H1 (cell line): Measurements from ENCODE around the gene GPER1. TPM values are rescaled to one million over a fixed set of nuclear protein-coding genes. Genes with fewer than 3 reads are reported as not detected.

ENCODE experiments used
- CREB1 ChIP-seq: IDR thresholded peaks from 2 replicates; pipeline ENCODE4 v1.6.1; 2012; ENCODE audit warnings: inconsistent platforms
- EP300 ChIP-seq, 2 experiments: IDR thresholded peaks; 1 replicate in 1 of 2; 2 replicates in 1 of 2; pipeline ENCODE4 v1.6.1; 2011 to 2012; ENCODE audit warnings: low read depth in 2 of 2, low read length in 2 of 2, mild to moderate bottlenecking in 2 of 2, borderline replicate concordance in 1 of 2, inconsistent platforms in 1 of 2, moderate library complexity in 1 of 2
- MAX ChIP-seq: IDR thresholded peaks from 2 replicates; pipeline ENCODE4 v1.6.1; 2012; ENCODE audit warnings: inconsistent platforms
- RXRA ChIP-seq: IDR thresholded peaks from 2 replicates; pipeline ENCODE4 v1.6.1; 2011; ENCODE audit warnings: low read depth, mild to moderate bottlenecking, low read length, moderate library complexity; ENCODE audit not compliant: insufficient read depth
- SIN3A ChIP-seq, 2 experiments: IDR thresholded peaks in 1 of 2; conservative IDR thresholded peaks in 1 of 2; 2 replicates each; pipeline ENCODE4 v1.6.1; 2011 to 2012; ENCODE audit warnings: low read length in 2 of 2, improper control_type of control experiment in 1 of 2, low read depth in 1 of 2, mild to moderate bottlenecking in 1 of 2
- SIX5 ChIP-seq: IDR thresholded peaks from 2 replicates; pipeline ENCODE4 v1.6.1; 2011; ENCODE audit warnings: mild to moderate bottlenecking, low read depth, low read length
- TAF7 ChIP-seq: optimal IDR thresholded peaks from 2 replicates; pipeline ENCODE3; 2011; ENCODE audit warnings: low read depth, mild to moderate bottlenecking, inconsistent platforms, low read length, moderate library complexity, borderline replicate concordance
- TEAD4 ChIP-seq: IDR thresholded peaks from 2 replicates; pipeline ENCODE4 v1.6.1; 2012; ENCODE audit warnings: low read depth, low read length, inconsistent platforms, mixed read lengths
- polyA plus RNA-seq, 7 experiments: library from polyadenylated mRNA; depleted of rRNA in 3 of 7; stranded (reverse) in 5 of 7; unstranded in 2 of 7; fragments of >200 nt in 5 of 7; fragments of 200-250 nt in 2 of 7; gene quantifications; 1 replicate in 5 of 7; 2 replicates in 1 of 7; 4 replicates in 1 of 7; pipeline versions ENCODE4 v1.2.1 to v1.2.3, GENCODE V29; 2011 to 2013; ENCODE audit warnings: missing spikeins in 2 of 7, mixed read lengths in 2 of 7
- total RNA-seq: library from RNA; stranded (reverse); fragmentation: NEBNext Ultra II Directional; extraction: Animal tissue kit (Norgen Biotek cat#: 25700); gene quantifications from 2 replicates; pipeline ENCODE4 v1.2.1, GENCODE V29; 2021
- TF ChIP-seq, protein P1 (sequence below): IDR thresholded peaks from 2 replicates; pipeline ENCODE4 v1.6.1; 2011; ENCODE audit warnings: low read length, improper control_type of control experiment

GPER1 gene
- total and polyA plus RNA-seq, 2 of the 8 experiments (the other 6 are each of a cell fraction or from before 2014, with no cell fraction given): 0.24 to 0.47 TPM

DNA sequence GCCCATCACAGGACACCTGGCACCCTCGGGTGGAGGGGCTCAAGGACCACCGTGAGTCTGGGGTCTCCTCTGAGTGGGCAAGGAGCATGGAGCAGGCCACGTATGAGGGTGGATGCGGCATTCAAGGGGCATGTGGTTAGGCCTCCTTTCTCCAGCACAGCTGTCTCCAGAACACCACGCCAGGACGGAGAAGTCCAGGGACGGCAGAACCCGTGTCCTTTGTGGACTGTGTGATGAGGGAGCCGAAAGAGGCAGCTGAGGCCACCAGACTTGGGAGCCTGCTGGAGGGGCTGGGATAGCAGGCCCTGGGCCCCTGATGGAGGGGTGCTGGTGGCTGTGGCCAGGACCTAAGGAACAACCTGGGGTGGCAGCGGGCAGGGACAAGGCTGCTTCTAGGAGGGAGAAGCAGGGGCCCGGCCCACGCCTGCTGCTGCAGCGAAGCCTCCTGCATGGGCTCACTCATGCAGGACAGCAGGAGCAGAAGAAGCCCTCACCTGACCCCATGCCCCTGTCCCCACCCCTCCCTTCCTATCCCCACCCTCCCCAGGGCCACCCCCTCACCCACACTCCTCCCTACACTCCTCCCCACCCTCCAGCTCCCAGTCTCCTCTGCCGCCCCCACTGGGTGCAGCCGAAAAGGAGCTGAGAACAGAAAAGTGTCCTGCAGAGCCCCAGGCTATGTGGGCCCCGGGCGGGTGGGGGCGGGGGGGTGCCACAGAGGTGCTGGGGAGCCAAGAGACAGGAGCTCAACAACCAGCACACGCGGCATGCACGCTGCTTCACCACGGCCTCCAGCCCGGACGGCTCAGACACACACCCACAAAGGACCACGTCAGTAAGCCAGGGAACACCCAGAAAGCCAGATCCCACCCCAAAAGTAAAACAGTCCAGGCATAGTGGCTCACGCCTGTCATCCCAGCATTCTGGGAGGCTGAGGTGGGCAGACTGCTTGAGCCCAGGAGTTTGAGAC lies 42.4 kb downstream of the GPER1 start (continued):
- TF ChIP-seq SIN3A (conservative IDR thresholded peaks at IDR 0.05 in 1 of 2, IDR thresholded peaks at IDR 0.05 in 1 of 2; ENCODE audit: low read depth in 1 of 2, low read length in 2 of 2) (no peak), MAX (no peak), TEAD4 (no peak), RXRA (no peak), TAF7 (no peak), SIX5 (no peak), EP300 (IDR thresholded peaks at IDR 0.05; ENCODE audit: borderline replicate concordance in 1 of 2, low read depth in 2 of 2, low read length in 2 of 2) (no peak), CREB1 (no peak)
- TF ChIP-seq, protein P1, sequence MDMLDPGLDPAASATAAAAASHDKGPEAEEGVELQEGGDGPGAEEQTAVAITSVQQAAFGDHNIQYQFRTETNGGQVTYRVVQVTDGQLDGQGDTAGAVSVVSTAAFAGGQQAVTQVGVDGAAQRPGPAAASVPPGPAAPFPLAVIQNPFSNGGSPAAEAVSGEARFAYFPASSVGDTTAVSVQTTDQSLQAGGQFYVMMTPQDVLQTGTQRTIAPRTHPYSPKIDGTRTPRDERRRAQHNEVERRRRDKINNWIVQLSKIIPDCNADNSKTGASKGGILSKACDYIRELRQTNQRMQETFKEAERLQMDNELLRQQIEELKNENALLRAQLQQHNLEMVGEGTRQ: no peak
